AG04449 (cell line): ENCODE data around the gene CYBRD1.

Experiments used
- CTCF ChIA-PET: fragments of 350-600 bp; formaldehyde crosslinking; extraction: SDS; loops from one replicate; lab custom pipeline; 2021; ENCODE audit warnings: antibody characterized with exemption; lab: Yijun Ruan, JAX
- POLR2A ChIA-PET: fragments of 400-600, 350-600 bp; formaldehyde crosslinking; extraction: SDS; loops from one replicate; lab custom pipeline; 2020; ENCODE audit warnings: antibody characterized with exemption, inconsistent platforms; lab: Yijun Ruan, JAX
- DNase-seq: peaks from one replicate; pipeline ENCODE4 v3.0.0-alpha.2; 2010; ENCODE audit warnings: low read depth, low spot score
- H3K4me3 ChIP-seq: 2 replicates; pipeline ENCODE4 v1.5.1; 2011; ENCODE audit warnings: low read depth, mild to moderate bottlenecking, control low read depth, low read length
- CTCF ChIP-seq: IDR thresholded peaks from one replicate; pipeline ENCODE4 v1.5.1; 2011; ENCODE audit warnings: mild to moderate bottlenecking, moderate library complexity, low read length, control low read depth, inconsistent platforms; ENCODE audit not compliant: insufficient read depth; ENCODE audit errors: missing control alignments

Gene CYBRD1

DNA sequence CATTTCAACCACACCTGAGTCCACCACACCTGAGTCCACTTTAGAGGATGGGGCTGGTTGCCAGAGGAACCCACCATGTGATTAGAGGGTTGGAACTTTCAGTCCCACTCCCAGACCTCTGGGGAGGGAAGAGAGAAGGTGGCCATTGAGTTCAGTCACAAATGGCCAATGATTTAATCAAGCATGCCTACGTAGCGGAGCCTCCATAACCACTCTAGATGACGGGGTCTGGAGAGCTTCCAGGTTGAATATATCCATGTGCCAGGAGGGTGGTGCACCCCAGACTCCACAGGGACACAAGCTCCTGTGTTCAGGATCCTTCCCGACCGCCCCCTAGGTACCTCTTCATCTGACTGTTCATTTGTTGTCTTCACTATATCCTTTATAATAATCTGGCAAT is 53.3 kb downstream of the CYBRD1 start:
- ChIA-PET POLR2A (no interaction called here), CTCF (interaction anchor here (1.0 to 6.2 kb wide), 11 partner anchors 8 to 909 kb away, joined by 3 to 58 read pairs (median 4); no protein-coding TSS in a partner anchor)
- DNase-seq = no peak
- no peak overlapping the region for H3K4me3 ChIP-seq
- TF ChIP-seq CTCF = no peak

DNA sequence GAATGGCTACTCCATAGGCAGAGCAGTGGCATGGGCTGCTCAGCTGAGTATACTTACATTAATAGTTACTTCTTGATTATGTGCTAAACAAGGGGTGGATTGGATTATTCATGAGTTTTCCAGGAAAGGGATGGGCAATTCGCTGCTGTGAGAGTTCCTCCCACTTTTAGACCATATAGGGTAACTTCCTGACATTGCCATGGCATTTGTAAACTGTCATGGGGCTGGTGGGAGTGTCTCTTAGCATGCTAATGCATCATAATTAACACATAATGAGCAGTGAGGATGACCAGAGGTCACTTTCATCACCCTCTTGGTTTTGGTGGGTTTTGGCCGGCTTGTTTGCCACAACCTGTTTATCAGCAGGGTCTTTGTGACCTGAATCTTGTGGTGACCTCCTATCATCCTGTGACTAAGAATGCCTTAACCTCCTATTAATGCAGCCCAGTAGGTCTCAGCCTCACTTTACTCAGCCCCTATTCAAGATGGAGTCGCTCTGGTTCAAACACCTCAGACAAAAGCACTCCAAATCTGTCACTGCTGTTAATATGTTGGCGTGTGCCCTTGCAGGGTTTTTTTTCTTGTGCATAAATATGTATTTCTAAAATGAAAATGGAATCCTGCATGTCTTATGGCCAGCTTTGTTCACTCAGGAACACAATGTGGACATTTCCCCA is 56.0 kb downstream of the CYBRD1 start:
- ChIA-PET CTCF (interaction anchor here (1.5 to 4.7 kb wide), 2 partner anchors 11 to 536 kb away, joined by 5 to 16 read pairs; no protein-coding TSS in a partner anchor), POLR2A (no interaction called here)
- TF ChIP-seq CTCF = no peak
- no peak overlapping the region for H3K4me3 ChIP-seq
- no peak for DNase-seq

DNA sequence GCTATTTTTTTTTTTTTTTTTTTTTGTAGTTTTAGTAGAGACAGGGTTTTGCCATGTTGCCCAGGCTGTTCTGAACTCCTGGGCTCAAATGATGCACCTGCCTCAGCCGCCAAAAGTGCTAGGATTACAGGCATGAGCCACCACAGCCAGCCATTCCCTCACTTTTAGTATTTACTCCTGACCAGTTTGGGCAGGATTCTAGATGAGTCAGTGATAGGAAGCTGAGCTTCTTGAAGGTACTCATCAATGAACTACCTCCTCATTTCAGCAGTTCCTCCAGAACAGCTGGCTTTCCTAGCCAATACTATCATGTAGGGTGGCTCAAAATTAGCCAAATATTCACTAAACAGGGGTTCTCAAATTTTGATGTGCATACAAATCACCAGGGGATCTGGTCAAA is 57.2 kb downstream of the CYBRD1 start:
- ChIA-PET CTCF (interaction anchor here (0.6 to 4.7 kb wide), 10 partner anchors 10 to 882 kb away, joined by 3 to 18 read pairs (median 3); no protein-coding TSS in a partner anchor), POLR2A (no interaction called here)
- no peak for DNase-seq

DNA sequence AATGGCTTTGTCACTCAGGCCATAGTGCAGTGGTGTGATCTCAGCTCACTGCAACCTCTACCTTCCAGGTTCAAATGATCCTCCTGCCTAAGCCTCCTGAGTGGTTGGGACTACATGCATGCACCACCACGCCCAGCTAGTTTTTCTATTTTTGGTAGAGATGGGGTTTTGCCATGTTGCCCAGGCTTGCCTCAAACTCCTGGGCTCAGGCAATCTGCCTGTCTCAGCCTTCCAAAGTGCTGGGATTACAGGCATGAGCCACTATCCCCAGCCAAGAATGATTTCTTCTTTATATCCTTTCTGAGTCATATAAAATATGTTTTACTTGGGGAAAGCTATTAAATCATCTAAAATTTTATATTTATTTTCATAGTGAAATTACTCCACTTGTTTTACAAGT is 61.3 kb downstream of the CYBRD1 start:
- no peak for DNase-seq

More for the DNA sequence above, 57.2 kb downstream of the CYBRD1 start:
- no peak overlapping the region for H3K4me3 ChIP-seq
- no peak for TF ChIP-seq CTCF

GRCh38 chr2:171584001-171584400 is 61.7 kb downstream of the CYBRD1 start:
- no peak for DNase-seq
- ChIA-PET POLR2A (no interaction called here), CTCF (interaction anchor here (1.0 to 3.0 kb wide), 4 partner anchors 9 to 18 kb away, joined by 3 to 11 read pairs (median 4); no protein-coding TSS in a partner anchor)

More for the DNA sequence above, 61.3 kb downstream of the CYBRD1 start:
- CTCF ChIA-PET = interaction anchor here (1.0 to 3.0 kb wide), 4 partner anchors 8 to 18 kb away, joined by 3 to 11 read pairs (median 4); no protein-coding TSS in a partner anchor
- H3K4me3 ChIP-seq = no peak overlapping the region
- no peak for TF ChIP-seq CTCF
- POLR2A ChIA-PET = no interaction called here

More at GRCh38 chr2:171584001-171584400, 61.7 kb downstream of the CYBRD1 start:
- H3K4me3 ChIP-seq = no peak overlapping the region
- no peak for TF ChIP-seq CTCF
